ENCODE results near the gene RAB39A.

- TF ChIP-seq CTCF (IDR thresholded peaks at IDR 0.05) (no peak), POLR2A (IDR thresholded peaks at IDR 0.05) (no peak)
Observed at GRCh38 chr11:107991868-107992414, 63.7 kb downstream of the RAB39A start.

All from adrenal gland (tissue), 5 donors.